ENCODE results near the gene MPZL3.

DNA sequence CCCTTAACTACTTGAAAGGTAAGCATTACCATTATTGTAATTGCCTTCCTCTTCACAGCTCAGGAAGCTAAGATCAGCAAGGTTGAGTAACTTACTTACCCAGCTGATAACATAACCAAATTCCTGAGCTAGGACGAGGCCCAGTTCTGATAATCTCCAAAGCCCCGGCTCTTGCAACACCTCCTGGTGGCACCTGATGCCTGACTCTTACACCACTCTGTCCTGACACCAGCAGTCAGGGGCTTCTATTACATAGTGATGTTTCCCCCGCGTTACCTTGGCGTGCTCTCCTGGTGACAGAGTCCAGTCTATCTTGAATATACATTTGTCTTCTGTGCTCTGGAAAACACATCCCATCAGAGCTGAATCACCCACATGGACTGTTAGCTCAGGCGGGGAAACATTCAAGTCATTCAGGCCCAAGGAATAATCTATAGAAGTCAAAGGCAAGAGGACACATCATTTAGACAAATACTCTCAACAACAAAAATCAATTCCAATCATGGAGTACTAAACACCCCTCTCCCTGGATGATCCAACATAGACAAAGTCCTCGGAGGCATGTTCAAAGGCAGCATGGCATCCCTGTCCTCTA lies 39.9 kb downstream of the MPZL3 start:
- TF ChIP-seq, protein P1, sequence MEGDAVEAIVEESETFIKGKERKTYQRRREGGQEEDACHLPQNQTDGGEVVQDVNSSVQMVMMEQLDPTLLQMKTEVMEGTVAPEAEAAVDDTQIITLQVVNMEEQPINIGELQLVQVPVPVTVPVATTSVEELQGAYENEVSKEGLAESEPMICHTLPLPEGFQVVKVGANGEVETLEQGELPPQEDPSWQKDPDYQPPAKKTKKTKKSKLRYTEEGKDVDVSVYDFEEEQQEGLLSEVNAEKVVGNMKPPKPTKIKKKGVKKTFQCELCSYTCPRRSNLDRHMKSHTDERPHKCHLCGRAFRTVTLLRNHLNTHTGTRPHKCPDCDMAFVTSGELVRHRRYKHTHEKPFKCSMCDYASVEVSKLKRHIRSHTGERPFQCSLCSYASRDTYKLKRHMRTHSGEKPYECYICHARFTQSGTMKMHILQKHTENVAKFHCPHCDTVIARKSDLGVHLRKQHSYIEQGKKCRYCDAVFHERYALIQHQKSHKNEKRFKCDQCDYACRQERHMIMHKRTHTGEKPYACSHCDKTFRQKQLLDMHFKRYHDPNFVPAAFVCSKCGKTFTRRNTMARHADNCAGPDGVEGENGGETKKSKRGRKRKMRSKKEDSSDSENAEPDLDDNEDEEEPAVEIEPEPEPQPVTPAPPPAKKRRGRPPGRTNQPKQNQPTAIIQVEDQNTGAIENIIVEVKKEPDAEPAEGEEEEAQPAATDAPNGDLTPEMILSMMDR (IDR thresholded peaks at IDR 0.05; ENCODE audit: low read depth, low read length): no peak
- no peak for TF ChIP-seq EZH2phosphoT487 (IDR thresholded peaks at IDR 0.05; ENCODE audit: low read depth)

All from OCI-LY3 (cell line).